ENCODE measurements around the gene MIS12. TPM values are rescaled to one million over a fixed set of nuclear protein-coding genes. Genes with fewer than 3 reads are reported as not detected.

Gene MIS12
- polyA plus RNA-seq (2014; cell fraction: cytosol; rRNA removed): 63.0 and 67.7 TPM in 2 replicates
- polyA plus RNA-seq (2014; cell fraction: nucleus; rRNA removed): 42.0 and 47.7 TPM in 2 replicates

GRCh38 chr17:5486206-5487124 is at the start of gene MIS12:
Gene MIS12 (plus strand): TSS chr17:5486566. CDS start chr17:5488863, 2,297 bp downstream.
- DNase-seq (ENCODE audit: low spot score): peak; percentile 99

- no peak for DNase-seq (ENCODE audit: low spot score)
Observed at GRCh38 chr17:5437721-5438317, 48.5 kb upstream of the MIS12 start.

GRCh38 chr17:5438716-5439445 is 47.5 kb upstream of the MIS12 start, which contains the start of gene C1QBP:
Gene C1QBP (minus strand): TSS chr17:5439155. CDS start chr17:5439073, 82 bp downstream.
- peak; percentile 93 for DNase-seq (ENCODE audit: low spot score)

GRCh38 chr17:5439446-5439764 is 47.0 kb upstream of the MIS12 start:
- DNase-seq (ENCODE audit: low spot score): no peak

GRCh38 chr17:5443728-5444127 is 42.6 kb upstream of the MIS12 start:
- no peak for DNase-seq (ENCODE audit: low spot score)

- DNase-seq (ENCODE audit: low spot score): no peak
Observed at GRCh38 chr17:5444209-5444608, 42.2 kb upstream of the MIS12 start.

GRCh38 chr17:5446786-5447185 is 39.6 kb upstream of the MIS12 start:
- no peak for DNase-seq (ENCODE audit: low spot score)

GRCh38 chr17:5464717-5465507 is 21.5 kb upstream of the MIS12 start:
- DNase-seq (ENCODE audit: low spot score): no peak

GRCh38 chr17:5466295-5466694 is 20.1 kb upstream of the MIS12 start:
- DNase-seq (ENCODE audit: low spot score): no peak

- DNase-seq (ENCODE audit: low spot score): no peak
Observed at GRCh38 chr17:5467416-5467815, 18.9 kb upstream of the MIS12 start.

- no peak for DNase-seq (ENCODE audit: low spot score)
Observed at GRCh38 chr17:5468075-5468473, 18.3 kb upstream of the MIS12 start.

GRCh38 chr17:5472511-5472910 is 13.9 kb upstream of the MIS12 start:
- DNase-seq (ENCODE audit: low spot score): no peak

- no peak for DNase-seq (ENCODE audit: low spot score)
Observed at GRCh38 chr17:5473906-5474305, 12.5 kb upstream of the MIS12 start.

- no peak for DNase-seq (ENCODE audit: low spot score)
Observed at GRCh38 chr17:5478992-5479391, 7.4 kb upstream of the MIS12 start.

GRCh38 chr17:5480962-5481361 is 5.4 kb upstream of the MIS12 start:
- DNase-seq (ENCODE audit: low spot score): no peak

- DNase-seq (ENCODE audit: low spot score): no peak
Observed at GRCh38 chr17:5481451-5481850, 4.9 kb upstream of the MIS12 start.

GRCh38 chr17:5485270-5486205 is 828 bp upstream of the MIS12 start, which contains the start of gene DERL2:
Gene DERL2 (minus strand): TSS chr17:5486178. CDS start chr17:5486161, 17 bp downstream.
- DNase-seq (ENCODE audit: low spot score): no peak

GRCh38 chr17:5488752-5489151 is 2.4 kb downstream of the MIS12 start:
- DNase-seq (ENCODE audit: low spot score): no peak

GRCh38 chr17:5492970-5493369 is 6.6 kb downstream of the MIS12 start:
- no peak for DNase-seq (ENCODE audit: low spot score)
